Activated naive CD4-positive, alpha-beta T cell treated with anti-CD3 and anti-CD28 coated beads, Interleukin-2, amount 10 ng/mL, durations not matched to agents 7 days and 5 days (primary cell): ENCODE results near the gene AMPH.
"Not testable (repeated sequence)": the region's sequence is repeated elsewhere in the genome, so short reads cannot be mapped to it uniquely, and the experiment has no call there.

ENCODE experiments used
- CTCF ChIA-PET: fragments of 350-600 bp; sonication (Branson Sonifier 250); formaldehyde crosslinking; loops from one replicate; lab custom pipeline; 2021; ENCODE audit warnings: antibody characterized with exemption; lab: Charles Lee
- DNase-seq: peaks from one replicate; pipeline ENCODE4 v3.0.0-alpha.2; 2020
- H3K27ac Mint-ChIP-seq: one replicate; pipeline ENCODE4 v1.8.0; 2021; ENCODE audit warnings: mild to moderate bottlenecking, moderate library complexity, mixed read lengths
- H3K27me3 Mint-ChIP-seq: one replicate; pipeline ENCODE4 v1.8.0; 2021; ENCODE audit warnings: mild to moderate bottlenecking, mixed read lengths
- H3K36me3 Mint-ChIP-seq: one replicate; pipeline ENCODE4 v1.8.0; 2021; ENCODE audit warnings: mixed read lengths
- H3K4me1 Mint-ChIP-seq: one replicate; pipeline ENCODE4 v1.8.0; 2021; ENCODE audit warnings: mixed read lengths
- H3K4me3 Mint-ChIP-seq: one replicate; pipeline ENCODE4 v1.8.0; 2021; ENCODE audit warnings: mild to moderate bottlenecking, moderate library complexity, mixed read lengths
- H3K9me3 Mint-ChIP-seq: one replicate; pipeline ENCODE4 v1.8.0; 2021; ENCODE audit warnings: mixed read lengths

Gene AMPH

GRCh38 chr7:38585572-38586354 is 45.4 kb downstream of the AMPH start:
- no peak for DNase-seq
- H3K36me3 Mint-ChIP-seq: no peaks in the 10 kb centered on the region
- no peaks in the 10 kb centered on the region for H3K4me1 Mint-ChIP-seq
- H3K27me3 Mint-ChIP-seq: no peaks in the 10 kb centered on the region
- no peak overlapping the region for H3K4me3 Mint-ChIP-seq
- H3K27ac Mint-ChIP-seq: no peak overlapping the region
- CTCF ChIA-PET: no interaction called here
- no peaks in the 10 kb centered on the region for H3K9me3 Mint-ChIP-seq

GRCh38 chr7:38584443-38585210 is 46.5 kb downstream of the AMPH start:
- no peak overlapping the region for H3K27ac Mint-ChIP-seq
- H3K9me3 Mint-ChIP-seq: no peaks in the 10 kb centered on the region
- no peaks in the 10 kb centered on the region for H3K36me3 Mint-ChIP-seq
- H3K4me1 Mint-ChIP-seq: no peaks in the 10 kb centered on the region
- CTCF ChIA-PET: no interaction called here
- H3K4me3 Mint-ChIP-seq: no peak overlapping the region
- DNase-seq: no peak
- no peaks in the 10 kb centered on the region for H3K27me3 Mint-ChIP-seq

DNA sequence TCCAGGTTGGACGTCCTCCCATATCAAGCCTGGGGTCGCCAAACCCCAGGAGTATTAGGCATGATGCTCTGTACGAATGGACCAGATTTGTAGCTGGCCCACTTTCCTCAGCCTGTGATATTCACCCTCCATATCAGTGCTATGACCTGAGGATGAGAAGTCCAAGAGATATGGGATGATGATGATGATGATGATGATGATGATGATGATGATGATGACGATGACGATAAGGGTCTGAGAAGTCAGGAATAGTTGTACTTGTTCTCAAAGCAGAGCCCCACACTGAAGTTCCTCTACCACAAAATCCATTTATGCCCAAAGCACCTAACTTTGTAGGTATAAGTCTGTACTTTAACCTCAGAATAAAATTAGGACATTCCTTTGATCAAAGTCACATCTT is 50.7 kb downstream of the AMPH start:
- Mint-ChIP-seq H3K9me3 (peaks cover 3% of the 10 kb centered on the region), H3K4me3 (no peak overlapping the region), H3K4me1 (no peaks in the 10 kb centered on the region), H3K27ac (no peak overlapping the region), H3K36me3 (no peaks in the 10 kb centered on the region), H3K27me3 (peaks cover 3% of the 10 kb centered on the region)
- CTCF ChIA-PET: no interaction called here
- DNase-seq: no peak

DNA sequence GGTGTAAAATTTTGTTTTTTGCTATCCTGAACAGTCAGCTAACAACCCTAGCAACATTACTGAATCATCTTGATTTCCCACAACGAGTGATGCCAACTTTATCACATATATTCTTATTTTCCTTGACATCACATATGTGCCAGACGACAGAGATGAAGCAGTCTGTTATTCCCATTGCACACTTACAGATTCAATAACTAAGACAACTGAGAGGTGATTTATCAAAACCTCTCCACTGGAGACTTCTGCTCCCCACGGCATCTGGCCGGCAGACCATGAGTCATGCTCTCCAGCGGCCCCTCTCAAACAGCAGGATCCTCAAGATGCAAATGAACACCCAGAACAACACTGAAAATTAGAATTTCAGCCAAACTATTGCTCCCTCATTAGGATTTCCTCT is 57.1 kb downstream of the AMPH start:
- DNase-seq: no peak
- Mint-ChIP-seq H3K27ac (no peak overlapping the region), H3K4me1 (no peaks in the 10 kb centered on the region), H3K27me3 (peaks cover 3% of the 10 kb centered on the region), H3K9me3 (peaks cover 4% of the 10 kb centered on the region), H3K4me3 (no peak overlapping the region), H3K36me3 (no peaks in the 10 kb centered on the region)
- CTCF ChIA-PET: no interaction called here

DNA sequence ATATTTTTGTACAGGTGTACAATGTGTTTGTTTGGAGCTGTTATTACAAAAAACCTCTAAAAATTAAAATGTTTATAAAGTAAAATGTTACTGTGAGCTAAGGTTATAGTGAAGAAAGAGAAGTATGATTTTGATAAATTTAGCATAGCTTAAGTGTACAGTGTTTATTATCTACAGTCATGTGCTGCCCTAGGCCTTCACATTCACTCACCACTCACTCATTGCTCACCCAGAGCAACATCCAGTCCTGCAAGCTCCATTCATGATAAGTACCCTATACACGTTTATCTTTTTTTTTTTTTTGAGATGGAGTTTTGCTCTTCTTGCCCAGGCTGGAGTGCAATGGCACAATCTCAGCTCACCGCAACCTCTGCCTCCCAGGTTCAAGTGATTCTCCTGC is 59.6 kb downstream of the AMPH start:
- CTCF ChIA-PET, H3K27ac Mint-ChIP-seq, H3K4me3 Mint-ChIP-seq, H3K9me3 Mint-ChIP-seq, DNase-seq, H3K27me3 Mint-ChIP-seq, H3K36me3 Mint-ChIP-seq, H3K4me1 Mint-ChIP-seq: not testable (repeated sequence)

DNA sequence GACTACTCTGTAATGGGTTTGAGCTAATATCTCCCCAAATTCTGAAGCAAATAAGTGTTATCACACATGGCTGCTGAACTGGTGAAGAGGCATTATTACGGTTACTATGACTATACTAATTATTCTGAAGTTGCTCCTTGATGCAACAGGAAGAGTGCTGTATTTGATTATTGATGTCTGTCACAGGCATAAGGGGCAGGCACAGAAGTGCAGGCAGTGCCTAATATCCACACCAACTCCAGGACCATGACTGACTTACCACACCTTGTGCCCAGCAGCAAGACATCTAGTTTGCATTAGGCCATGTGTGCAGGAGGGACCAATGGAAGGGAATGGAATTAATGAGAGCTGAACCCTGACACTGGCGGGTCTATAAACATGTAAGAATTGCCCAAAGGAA is 62.7 kb downstream of the AMPH start:
- no peak overlapping the region for H3K4me3 Mint-ChIP-seq
- peaks cover 5% of the 10 kb centered on the region for H3K27me3 Mint-ChIP-seq
- H3K9me3 Mint-ChIP-seq: no peaks in the 10 kb centered on the region
- DNase-seq: no peak
- no peaks in the 10 kb centered on the region for H3K4me1 Mint-ChIP-seq
- H3K27ac Mint-ChIP-seq: no peak overlapping the region
- no peaks in the 10 kb centered on the region for H3K36me3 Mint-ChIP-seq
- CTCF ChIA-PET: interaction anchor here (0.6 kb wide), 1 partner anchor 171 kb away, joined by 3 read pairs; no protein-coding TSS in a partner anchor

DNA sequence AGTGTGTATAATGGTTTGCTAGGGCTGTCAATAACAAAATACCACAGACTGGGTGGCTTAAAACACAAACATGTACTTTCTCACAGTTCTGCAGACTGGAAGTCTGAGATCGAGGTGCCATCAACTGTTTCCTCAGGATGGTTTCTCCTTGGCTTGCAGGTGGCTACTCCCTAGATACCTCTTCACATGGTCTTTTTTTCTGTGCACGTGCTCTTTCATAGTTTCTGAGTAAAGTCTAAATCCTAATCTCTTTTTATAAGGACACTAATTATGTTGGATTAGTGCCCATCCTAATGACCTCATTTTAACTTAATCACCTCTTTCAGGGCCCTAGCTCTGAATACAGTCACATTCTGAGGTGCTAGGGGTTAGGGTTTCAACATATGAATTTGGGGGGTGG is 65.9 kb downstream of the AMPH start:
- H3K4me1 Mint-ChIP-seq: no peaks in the 10 kb centered on the region
- H3K9me3 Mint-ChIP-seq: no peaks in the 10 kb centered on the region
- H3K36me3 Mint-ChIP-seq: no peaks in the 10 kb centered on the region
- H3K27ac Mint-ChIP-seq: no peak overlapping the region
- H3K4me3 Mint-ChIP-seq: no peak overlapping the region
- CTCF ChIA-PET: no interaction called here
- DNase-seq: no peak
- peaks cover 9% of the 10 kb centered on the region for H3K27me3 Mint-ChIP-seq

DNA sequence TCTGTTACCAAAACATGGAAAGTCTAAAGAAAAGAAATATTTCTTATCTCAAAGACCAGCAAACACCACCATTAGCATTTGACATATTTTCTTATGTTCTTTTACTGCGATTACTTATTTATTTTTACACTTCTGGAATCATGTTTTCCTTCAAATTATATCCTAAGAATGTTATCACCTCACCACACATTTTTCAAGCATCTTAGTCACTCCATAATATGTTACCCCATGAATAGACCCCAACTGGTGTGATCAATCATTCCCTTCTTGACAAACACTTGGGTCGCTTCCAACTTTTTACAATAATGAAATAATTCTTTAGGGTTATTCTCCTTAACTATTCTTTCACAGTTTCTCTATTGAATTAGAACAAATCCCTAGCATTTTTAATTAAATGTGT is 67.4 kb downstream of the AMPH start:
- CTCF ChIA-PET: no interaction called here
- Mint-ChIP-seq H3K36me3 (no peaks in the 10 kb centered on the region), H3K9me3 (no peaks in the 10 kb centered on the region), H3K27me3 (peaks cover 9% of the 10 kb centered on the region), H3K4me1 (no peaks in the 10 kb centered on the region), H3K27ac (no peak overlapping the region), H3K4me3 (no peak overlapping the region)
- DNase-seq: no peak

DNA sequence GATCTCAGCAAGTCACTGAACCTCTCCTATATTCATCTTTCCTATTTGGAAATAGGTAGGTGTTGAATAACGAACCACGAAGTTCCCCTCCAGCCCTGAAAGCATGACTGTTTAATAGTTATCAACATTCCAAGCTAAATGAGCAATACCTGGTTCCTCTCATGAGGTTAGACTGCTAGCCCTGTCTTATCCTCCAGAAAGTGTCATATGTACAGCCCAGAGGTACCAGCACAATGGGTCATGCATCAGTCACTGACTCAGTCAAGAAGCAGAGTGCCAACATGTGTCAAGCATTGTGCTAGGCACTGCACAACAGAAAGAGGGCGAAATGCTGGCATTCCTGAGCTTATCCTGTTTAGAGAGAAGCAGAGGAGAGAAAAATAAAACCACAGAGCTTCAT is 70.0 kb downstream of the AMPH start:
- H3K4me1 Mint-ChIP-seq: no peaks in the 10 kb centered on the region
- CTCF ChIA-PET: no interaction called here
- DNase-seq: no peak
- peaks cover 9% of the 10 kb centered on the region for H3K27me3 Mint-ChIP-seq
- no peak overlapping the region for H3K27ac Mint-ChIP-seq
- no peaks in the 10 kb centered on the region for H3K9me3 Mint-ChIP-seq
- H3K36me3 Mint-ChIP-seq: no peaks in the 10 kb centered on the region
- no peak overlapping the region for H3K4me3 Mint-ChIP-seq

DNA sequence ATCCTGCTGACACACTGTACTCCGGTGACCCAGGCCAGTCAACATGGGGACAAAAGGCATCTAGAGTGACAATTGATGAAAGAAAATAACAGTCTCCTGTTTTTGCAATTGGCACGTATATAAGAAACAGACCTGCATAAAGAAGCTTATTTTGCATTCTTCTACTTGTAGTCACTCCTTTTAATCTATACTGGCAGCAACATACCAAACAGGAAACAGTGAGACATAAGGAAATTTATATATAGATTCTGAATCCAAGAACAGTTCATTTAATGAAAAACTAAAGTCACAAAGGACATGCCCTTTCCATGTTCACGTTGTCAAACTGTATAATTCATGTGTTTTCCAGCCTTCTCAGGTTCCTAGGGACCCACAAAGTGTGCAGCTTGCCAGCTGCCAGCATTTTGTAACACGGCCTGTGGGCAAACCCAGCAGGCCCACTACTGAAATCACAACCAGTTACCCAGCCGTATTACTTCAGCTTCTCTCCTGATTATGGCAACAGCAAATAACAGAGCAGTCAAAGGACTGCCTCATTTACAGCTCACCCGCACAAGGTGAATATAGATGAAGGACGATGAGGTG is 72.3 kb downstream of the AMPH start:
- Mint-ChIP-seq H3K36me3 (no peaks in the 10 kb centered on the region), H3K4me1 (no peaks in the 10 kb centered on the region), H3K27me3 (peaks cover 4% of the 10 kb centered on the region), H3K4me3 (no peak overlapping the region), H3K9me3 (no peaks in the 10 kb centered on the region), H3K27ac (no peak overlapping the region)
- no peak for DNase-seq
- CTCF ChIA-PET: no interaction called here

DNA sequence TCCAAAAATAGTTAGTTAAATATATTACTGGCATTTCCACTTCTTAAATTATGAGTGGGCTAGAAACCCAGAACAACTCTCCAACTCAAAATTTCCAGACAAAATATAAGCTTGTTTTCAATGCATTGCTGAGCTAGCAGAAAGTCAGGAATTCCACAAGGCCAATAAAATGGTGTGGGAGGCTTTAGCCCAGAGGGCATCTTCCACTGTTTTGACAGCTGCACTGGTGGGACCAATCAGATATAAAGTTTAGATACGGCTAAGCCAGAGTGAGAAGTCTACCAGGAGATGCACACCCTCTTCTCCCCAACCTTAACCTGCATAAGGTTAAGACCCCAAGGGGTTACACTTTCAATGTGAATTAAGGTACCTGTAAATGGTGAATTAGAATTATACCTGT is 76.6 kb downstream of the AMPH start:
- CTCF ChIA-PET: no interaction called here
- no peaks in the 10 kb centered on the region for H3K36me3 Mint-ChIP-seq

DNA sequence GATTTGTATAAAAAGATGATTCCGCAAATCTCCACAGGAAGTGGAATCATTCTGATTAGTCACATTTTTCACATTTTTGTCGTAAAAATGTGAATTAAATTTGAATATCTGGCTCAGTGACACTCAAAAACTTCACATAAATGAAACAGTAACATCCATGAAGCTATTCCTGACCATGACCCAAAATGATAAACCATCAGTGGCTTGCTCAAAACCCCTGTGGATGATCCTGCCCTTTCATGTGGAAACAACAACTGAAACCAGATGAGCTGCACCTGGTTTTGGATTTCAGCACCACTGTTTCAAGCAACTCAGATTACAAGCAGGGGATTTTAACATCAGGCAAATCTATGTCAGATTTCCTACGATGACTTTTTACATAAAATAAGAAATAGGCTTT is 80.3 kb downstream of the AMPH start:
- Mint-ChIP-seq H3K4me3 (no peak overlapping the region), H3K27me3 (peaks cover 5% of the 10 kb centered on the region), H3K27ac (no peak overlapping the region), H3K9me3 (no peaks in the 10 kb centered on the region), H3K4me1 (no peaks in the 10 kb centered on the region), H3K36me3 (no peaks in the 10 kb centered on the region)
- DNase-seq: no peak
- CTCF ChIA-PET: no interaction called here

More for the DNA sequence above, 76.6 kb downstream of the AMPH start:
- H3K9me3 Mint-ChIP-seq: no peaks in the 10 kb centered on the region
- no peak overlapping the region for H3K27ac Mint-ChIP-seq
- DNase-seq: no peak
- peaks cover 5% of the 10 kb centered on the region for H3K27me3 Mint-ChIP-seq
- no peak overlapping the region for H3K4me3 Mint-ChIP-seq
- H3K4me1 Mint-ChIP-seq: no peaks in the 10 kb centered on the region

DNA sequence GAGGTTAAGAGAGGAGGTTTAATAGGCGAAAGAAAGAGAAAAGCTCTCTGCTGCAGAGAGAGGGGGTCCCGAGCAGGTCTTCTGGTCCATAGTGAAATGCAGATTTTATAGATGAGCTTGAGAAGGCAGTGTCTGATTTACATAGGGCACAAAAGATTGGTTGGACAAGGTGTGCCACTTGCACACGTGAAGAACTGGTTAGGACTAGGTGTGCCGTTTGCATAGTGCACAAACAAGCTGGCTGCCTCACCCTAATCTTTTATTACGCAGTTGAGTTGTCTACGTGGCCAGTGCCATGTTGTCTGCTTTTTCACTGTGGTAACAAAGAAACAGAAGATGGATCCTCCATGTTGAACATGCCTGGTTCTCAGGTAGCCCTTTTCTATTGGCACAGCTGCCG is 82.6 kb downstream of the AMPH start:
- Mint-ChIP-seq H3K9me3 (no peaks in the 10 kb centered on the region), H3K4me3 (no peak overlapping the region), H3K36me3 (no peaks in the 10 kb centered on the region), H3K27ac (no peak overlapping the region), H3K4me1 (no peaks in the 10 kb centered on the region), H3K27me3 (peaks cover 5% of the 10 kb centered on the region)
- no peak for DNase-seq
- CTCF ChIA-PET: interaction anchor here (0.7 kb wide), 1 partner anchor 155 kb away, joined by 3 read pairs; no protein-coding TSS in a partner anchor

DNA sequence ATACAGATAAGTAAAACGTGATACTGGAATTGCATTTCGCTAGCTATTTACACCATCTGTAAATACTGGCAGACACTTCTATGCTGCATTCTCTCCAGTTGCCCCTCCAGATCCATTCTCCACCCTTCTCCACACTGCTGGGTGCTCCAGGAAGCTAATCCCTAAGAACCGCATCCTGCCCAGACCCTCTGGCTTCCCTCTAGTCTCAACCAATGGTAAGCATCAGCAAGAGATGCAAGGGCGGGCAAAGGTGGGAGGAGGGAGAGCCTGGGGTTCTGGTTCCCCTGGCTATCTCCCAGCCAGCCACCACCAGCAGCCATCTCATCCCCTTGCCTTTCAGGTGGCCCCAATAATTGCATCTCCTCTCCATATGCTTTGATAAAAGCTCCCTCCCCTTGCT is 84.4 kb downstream of the AMPH start:
- no peak overlapping the region for H3K4me3 Mint-ChIP-seq
- H3K4me1 Mint-ChIP-seq: no peaks in the 10 kb centered on the region
- no peak overlapping the region for H3K27ac Mint-ChIP-seq
- CTCF ChIA-PET: no interaction called here
- DNase-seq: no peak
- no peaks in the 10 kb centered on the region for H3K9me3 Mint-ChIP-seq
- H3K36me3 Mint-ChIP-seq: no peaks in the 10 kb centered on the region
- H3K27me3 Mint-ChIP-seq: peaks cover 5% of the 10 kb centered on the region

DNA sequence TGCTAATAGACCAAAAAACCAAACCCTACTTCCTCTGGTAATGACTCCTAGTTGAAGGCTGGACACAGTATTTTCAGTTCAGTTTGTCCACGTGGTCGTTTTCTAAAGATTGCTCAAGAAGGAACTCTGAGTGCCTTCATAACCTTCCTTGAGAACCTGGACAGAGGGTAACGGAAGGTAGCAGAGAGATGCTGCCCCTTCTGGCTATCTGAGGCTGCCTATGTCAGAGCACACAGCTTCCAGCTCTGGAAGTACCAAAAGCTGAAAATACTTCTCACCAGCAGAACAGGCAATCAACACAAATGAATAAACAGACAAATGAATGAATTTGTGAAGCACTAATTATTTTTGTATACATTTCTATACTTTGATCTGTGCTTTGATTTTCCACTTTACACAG is 85.2 kb downstream of the AMPH start:
- Mint-ChIP-seq H3K4me3 (no peak overlapping the region), H3K4me1 (no peaks in the 10 kb centered on the region), H3K27me3 (no peaks in the 10 kb centered on the region), H3K27ac (no peak overlapping the region), H3K9me3 (no peaks in the 10 kb centered on the region), H3K36me3 (no peaks in the 10 kb centered on the region)
- DNase-seq: no peak
- CTCF ChIA-PET: no interaction called here
